Measurements from ENCODE around the gene PKD1L1.

DNA sequence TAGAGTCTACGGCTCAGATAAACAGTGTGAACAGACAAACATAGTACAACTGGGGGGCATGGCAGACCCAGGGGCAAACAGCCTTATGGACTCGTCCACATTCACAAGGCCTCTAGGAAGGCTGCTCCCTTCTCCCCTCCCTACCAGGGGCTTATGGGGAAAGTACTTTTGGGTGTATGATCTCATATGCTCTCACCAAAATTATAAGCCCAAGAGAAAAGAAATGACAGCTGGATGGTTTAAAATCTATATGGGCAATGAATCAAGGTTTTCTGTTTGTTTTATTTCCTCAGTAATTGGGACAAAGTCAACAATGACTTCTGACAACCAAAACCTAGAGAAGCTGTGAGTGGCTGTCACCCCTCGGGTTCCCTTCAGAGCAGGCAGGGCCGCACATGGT lies 144.4 kb downstream of the PKD1L1 start:
- no peak for TF ChIP-seq POLR2A (IDR thresholded peaks at IDR 0.05; ENCODE audit: extremely low read depth, insufficient read length)
- TF ChIP-seq MYC (IDR thresholded peaks at IDR 0.05; ENCODE audit: low read depth, low read length): no peak

All from NB4 (cell line).